PFSK-1 (cell line): ENCODE measurements around the gene LILRB5.
"Not testable (repeated sequence)": the region's sequence is repeated elsewhere in the genome, so short reads cannot be mapped to it uniquely, and the experiment has no call there.

ENCODE experiments used
- FOXP2 ChIP-seq: optimal IDR thresholded peaks from 2 replicates; pipeline ENCODE3; 2011; ENCODE audit warnings: borderline replicate concordance, control low read depth, inconsistent platforms; ENCODE audit not compliant: insufficient read depth; ENCODE audit errors: extremely low read length, extremely low read depth
- POLR2AphosphoS5 ChIP-seq: IDR thresholded peaks from 2 replicates; pipeline ENCODE4 v1.6.1; 2012; ENCODE audit warnings: low read depth, mild to moderate bottlenecking, control low read depth, low read length, moderate library complexity
- SIN3A ChIP-seq: IDR thresholded peaks from 2 replicates; pipeline ENCODE4 v1.6.1; 2012; ENCODE audit warnings: mild to moderate bottlenecking, low read length, moderate library complexity, borderline replicate concordance; ENCODE audit not compliant: insufficient read depth
- TAF1 ChIP-seq: IDR thresholded peaks from 2 replicates; pipeline ENCODE4 v1.6.1; 2012; ENCODE audit warnings: low read length, control low read depth, borderline replicate concordance; ENCODE audit not compliant: insufficient read depth
- TF ChIP-seq, protein P1 (sequence below), 2 experiments: IDR thresholded peaks; 2 replicates each; pipeline versions ENCODE4 v1.6.1 to v1.8.0; 2011 to 2012; ENCODE audit warnings: low read depth in 2 of 2, low read length in 2 of 2, control low read depth in 1 of 2, inconsistent platforms in 1 of 2, mild to moderate bottlenecking in 1 of 2, moderate library complexity in 1 of 2; ENCODE audit not compliant: insufficient read depth in 1 of 2

GRCh38 chr19:54222474-54223276 is 34.4 kb downstream of the LILRB5 start, which contains the start of gene LILRB3:
- TF ChIP-seq TAF1, POLR2AphosphoS5, SIN3A, FOXP2: not testable (repeated sequence)
- TF ChIP-seq, protein P1, sequence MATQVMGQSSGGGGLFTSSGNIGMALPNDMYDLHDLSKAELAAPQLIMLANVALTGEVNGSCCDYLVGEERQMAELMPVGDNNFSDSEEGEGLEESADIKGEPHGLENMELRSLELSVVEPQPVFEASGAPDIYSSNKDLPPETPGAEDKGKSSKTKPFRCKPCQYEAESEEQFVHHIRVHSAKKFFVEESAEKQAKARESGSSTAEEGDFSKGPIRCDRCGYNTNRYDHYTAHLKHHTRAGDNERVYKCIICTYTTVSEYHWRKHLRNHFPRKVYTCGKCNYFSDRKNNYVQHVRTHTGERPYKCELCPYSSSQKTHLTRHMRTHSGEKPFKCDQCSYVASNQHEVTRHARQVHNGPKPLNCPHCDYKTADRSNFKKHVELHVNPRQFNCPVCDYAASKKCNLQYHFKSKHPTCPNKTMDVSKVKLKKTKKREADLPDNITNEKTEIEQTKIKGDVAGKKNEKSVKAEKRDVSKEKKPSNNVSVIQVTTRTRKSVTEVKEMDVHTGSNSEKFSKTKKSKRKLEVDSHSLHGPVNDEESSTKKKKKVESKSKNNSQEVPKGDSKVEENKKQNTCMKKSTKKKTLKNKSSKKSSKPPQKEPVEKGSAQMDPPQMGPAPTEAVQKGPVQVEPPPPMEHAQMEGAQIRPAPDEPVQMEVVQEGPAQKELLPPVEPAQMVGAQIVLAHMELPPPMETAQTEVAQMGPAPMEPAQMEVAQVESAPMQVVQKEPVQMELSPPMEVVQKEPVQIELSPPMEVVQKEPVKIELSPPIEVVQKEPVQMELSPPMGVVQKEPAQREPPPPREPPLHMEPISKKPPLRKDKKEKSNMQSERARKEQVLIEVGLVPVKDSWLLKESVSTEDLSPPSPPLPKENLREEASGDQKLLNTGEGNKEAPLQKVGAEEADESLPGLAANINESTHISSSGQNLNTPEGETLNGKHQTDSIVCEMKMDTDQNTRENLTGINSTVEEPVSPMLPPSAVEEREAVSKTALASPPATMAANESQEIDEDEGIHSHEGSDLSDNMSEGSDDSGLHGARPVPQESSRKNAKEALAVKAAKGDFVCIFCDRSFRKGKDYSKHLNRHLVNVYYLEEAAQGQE (IDR thresholded peaks at IDR 0.05; ENCODE audit: insufficient read depth in 1 of 2, low read depth in 2 of 2, low read length in 2 of 2) = not testable (repeated sequence)
